ENCODE data around the gene TBC1D24.
A peak's percentile ranks its signal among the peaks of the same experiment; 100 is the strongest.
"Not testable (repeated sequence)": the region's sequence is repeated elsewhere in the genome, so short reads cannot be mapped to it uniquely, and the experiment has no call there.

Gene TBC1D24

GRCh38 chr16:2533912-2534311 is 59.0 kb downstream of the TBC1D24 start:
- no peak for DNase-seq

- DNase-seq = not testable (repeated sequence)
Measured at GRCh38 chr16:2534335-2534734, 59.4 kb downstream of the TBC1D24 start.

- no peak for DNase-seq
Measured at GRCh38 chr16:2535625-2536013, 60.7 kb downstream of the TBC1D24 start.

- peak; percentile 93 for DNase-seq
Measured at GRCh38 chr16:2537451-2538379, 62.8 kb downstream of the TBC1D24 start, which contains the start of gene PDPK1. Gene PDPK1, plus strand, starts transcription at chr16:2538021. Its CDS starts 92 bp downstream, at chr16:2538113.

- DNase-seq = not testable (repeated sequence)
Measured at GRCh38 chr16:2539192-2539844, 64.4 kb downstream of the TBC1D24 start.

GRCh38 chr16:2539845-2540458 is 65.0 kb downstream of the TBC1D24 start:
- peak; percentile 35 for DNase-seq

GRCh38 chr16:2540912-2541311 is 66.0 kb downstream of the TBC1D24 start:
- not testable (repeated sequence) for DNase-seq

GRCh38 chr16:2541409-2541808 is 66.5 kb downstream of the TBC1D24 start:
- not testable (repeated sequence) for DNase-seq

GRCh38 chr16:2543771-2544170 is 68.8 kb downstream of the TBC1D24 start:
- not testable (repeated sequence) for DNase-seq

GRCh38 chr16:2550283-2550878 is 75.5 kb downstream of the TBC1D24 start:
- DNase-seq = not testable (repeated sequence)

- DNase-seq = not testable (repeated sequence)
Measured at GRCh38 chr16:2551420-2551889, 76.5 kb downstream of the TBC1D24 start.

GRCh38 chr16:2554709-2555425 is 79.9 kb downstream of the TBC1D24 start:
- not testable (repeated sequence) for DNase-seq
